HCT116 (cell line): Measurements from ENCODE around the gene TIMM17B.

Experiments used
- ATF3 ChIP-seq: IDR thresholded peaks from 2 replicates; pipeline ENCODE4 v1.6.1; 2012
- CEBPB ChIP-seq: IDR thresholded peaks from 2 replicates; pipeline ENCODE4 v1.6.1; 2012; ENCODE audit warnings: low read depth
- CTCF ChIP-seq, 3 experiments: fragments of 200-600 bp in 1 of 3; sonication (generic) in 1 of 3; IDR thresholded peaks in 2 of 3; conservative IDR thresholded peaks in 1 of 3; 2 replicates each; pipeline ENCODE4 v1.5.1; 2012 to 2017; ENCODE audit warnings: low read depth in 2 of 3, low read length in 2 of 3, antibody characterized with exemption in 1 of 3, borderline replicate concordance in 1 of 3, control low read depth in 1 of 3, mild to moderate bottlenecking in 1 of 3, mixed read lengths in 1 of 3, mixed run types in 1 of 3, moderate library complexity in 1 of 3; ENCODE audit not compliant: insufficient read depth in 1 of 3
- EGR1 ChIP-seq: IDR thresholded peaks from 2 replicates; pipeline ENCODE4 v1.6.1; 2012; ENCODE audit warnings: low read depth
- EZH2phosphoT487 ChIP-seq: fragments of 200-600 bp; IDR thresholded peaks from 2 replicates; pipeline ENCODE4 v1.6.1; 2018; ENCODE audit warnings: antibody characterized with exemption, borderline replicate concordance
- POLR2A ChIP-seq: IDR thresholded peaks from 2 replicates; pipeline ENCODE4 v1.7.0; 2011; ENCODE audit warnings: borderline replicate concordance; ENCODE audit not compliant: insufficient read depth, insufficient read length; ENCODE audit errors: extremely low read depth
- POLR2AphosphoS5 ChIP-seq: IDR thresholded peaks from 2 replicates; pipeline ENCODE4 v1.6.1; 2011; ENCODE audit warnings: mild to moderate bottlenecking, low read depth, low read length, moderate library complexity
- RAD21 ChIP-seq: IDR thresholded peaks from 2 replicates; pipeline ENCODE4 v1.6.1; 2012; ENCODE audit warnings: low read depth, mild to moderate bottlenecking
- ZFX ChIP-seq: fragments of 450-650 bp; IDR thresholded peaks from 2 replicates; pipeline ENCODE4 v1.6.1; 2017

GRCh38 chrX:48919360-48919841 lies 21.8 kb upstream of the TIMM17B start:
- TF ChIP-seq POLR2A (no peak), CTCF (IDR thresholded peaks at IDR 0.05 in 2 of 3, conservative IDR thresholded peaks at IDR 0.05 in 1 of 3; ENCODE audit: borderline replicate concordance in 1 of 3, insufficient read depth in 1 of 3, low read depth in 2 of 3, low read length in 2 of 3) (no peak), ZFX (no peak), EZH2phosphoT487 (no peak), POLR2AphosphoS5 (no peak), ATF3 (no peak), CEBPB (no peak), EGR1 (no peak), RAD21 (no peak)
